HEK293 (cell line): ENCODE results near the gene ITK.

Experiments
- CTCF ChIA-PET: fragments of 350-600 bp; formaldehyde crosslinking; extraction: SDS; loops from one replicate; lab custom pipeline; 2021; ENCODE audit warnings: antibody characterized with exemption; lab: Yijun Ruan, JAX
- POLR2A ChIA-PET: fragments of 300-600 bp; formaldehyde crosslinking; extraction: SDS; loops from one replicate; lab custom pipeline; 2020; ENCODE audit warnings: antibody characterized with exemption, inconsistent platforms; lab: Yijun Ruan, JAX
- H3K27ac ChIP-seq: fragments of 200-500 bp; sonication (Bioruptor generic); 2 replicates; pipeline ENCODE4 v1.5.1; 2014; ENCODE audit warnings: low read depth, low read length, control low read depth, inconsistent platforms; ENCODE audit errors: extremely low read depth
- H3K36me3 ChIP-seq, 2 experiments: fragments of 200-500 bp in 1 of 2; sonication (Bioruptor generic) in 1 of 2; 1 replicate in 1 of 2; 2 replicates in 1 of 2; pipeline ENCODE4 v1.5.1; 2014 to 2017; ENCODE audit warnings: inconsistent platforms in 2 of 2, low read length in 2 of 2; ENCODE audit not compliant: control insufficient read depth in 2 of 2, insufficient read depth in 1 of 2
- H3K4me1 ChIP-seq: fragments of 200-500 bp; sonication (Bioruptor generic); 2 replicates; pipeline ENCODE4 v1.5.1; 2014; ENCODE audit warnings: mild to moderate bottlenecking, low read length, inconsistent platforms; ENCODE audit not compliant: control insufficient read depth, insufficient read depth
- H3K4me3 ChIP-seq: 2 replicates; pipeline ENCODE4 v1.5.1; 2011; ENCODE audit warnings: low read depth, mild to moderate bottlenecking, control low read depth, low read length, moderate library complexity
- H3K9me3 ChIP-seq: fragments of 200-500 bp; sonication (Bioruptor generic); 2 replicates; pipeline ENCODE4 v1.5.1; 2014; ENCODE audit warnings: low read depth, low read length, inconsistent platforms; ENCODE audit not compliant: control insufficient read depth, insufficient read depth
- GLIS2 ChIP-seq: fragments of 450-650 bp; formaldehyde crosslinking; IDR thresholded peaks from 2 replicates; pipeline ENCODE4 v1.5.1; 2016; ENCODE audit warnings: missing biosample characterization, missing genetic modification characterization
- KLF10 ChIP-seq: fragments of 450-650 bp; IDR thresholded peaks from 2 replicates; pipeline ENCODE4 v1.5.1; 2018; ENCODE audit warnings: missing biosample characterization, mild to moderate bottlenecking, missing genetic modification characterization
- OVOL3 ChIP-seq: fragments of 450-650 bp; formaldehyde crosslinking; IDR thresholded peaks from 2 replicates; pipeline ENCODE4 v1.5.1; 2016; ENCODE audit warnings: missing biosample characterization, missing genetic modification characterization
- SP2 ChIP-seq: fragments of 450-650 bp; formaldehyde crosslinking; IDR thresholded peaks from 2 replicates; pipeline ENCODE4 v1.5.1; 2016; ENCODE audit warnings: missing biosample characterization, missing genetic modification characterization
- SP3 ChIP-seq: fragments of 450-650 bp; formaldehyde crosslinking; IDR thresholded peaks from 2 replicates; pipeline ENCODE4 v1.5.1; 2016; ENCODE audit warnings: missing biosample characterization, missing genetic modification characterization
- TCF7L2 ChIP-seq: IDR thresholded peaks from 2 replicates; pipeline ENCODE4 v1.6.1; 2011; ENCODE audit warnings: low read depth, mild to moderate bottlenecking, inconsistent platforms, low read length, moderate library complexity, borderline replicate concordance
- YY1 ChIP-seq: fragments of 450-650 bp; formaldehyde crosslinking; IDR thresholded peaks from 2 replicates; pipeline ENCODE4 v1.5.1; 2018; ENCODE audit warnings: missing biosample characterization, missing genetic modification characterization
- ZBTB8A ChIP-seq: fragments of 450-650 bp; formaldehyde crosslinking; IDR thresholded peaks from 2 replicates; pipeline ENCODE4 v1.5.1; 2016; ENCODE audit warnings: missing biosample characterization, missing genetic modification characterization
- ZFHX2 ChIP-seq: fragments of 450-650 bp; formaldehyde crosslinking; conservative IDR thresholded peaks from 2 replicates; pipeline ENCODE4 v1.5.1; 2016; ENCODE audit warnings: missing biosample characterization, missing genetic modification characterization
- ZNF140 ChIP-seq: fragments of 450-650 bp; formaldehyde crosslinking; IDR thresholded peaks from 2 replicates; pipeline ENCODE4 v1.5.1; 2016; ENCODE audit warnings: missing biosample characterization, missing genetic modification characterization
- ZNF16 ChIP-seq: fragments of 450-650 bp; formaldehyde crosslinking; IDR thresholded peaks from 2 replicates; pipeline ENCODE4 v1.5.1; 2016; ENCODE audit warnings: low read depth, missing biosample characterization, missing genetic modification characterization
- ZNF23 ChIP-seq: fragments of 450-650 bp; formaldehyde crosslinking; IDR thresholded peaks from 2 replicates; pipeline ENCODE4 v1.5.1; 2016; ENCODE audit warnings: missing biosample characterization, missing genetic modification characterization, borderline replicate concordance
- ZNF324 ChIP-seq: fragments of 450-650 bp; formaldehyde crosslinking; IDR thresholded peaks from 2 replicates; pipeline ENCODE4 v1.5.1; 2016; ENCODE audit warnings: missing biosample characterization, missing genetic modification characterization
- ZNF433 ChIP-seq: fragments of 450-650 bp; formaldehyde crosslinking; IDR thresholded peaks from 2 replicates; pipeline ENCODE4 v1.5.1; 2016; ENCODE audit warnings: missing biosample characterization, missing genetic modification characterization, low read depth
- ZNF501 ChIP-seq: fragments of 450-650 bp; formaldehyde crosslinking; IDR thresholded peaks from 2 replicates; pipeline ENCODE4 v1.5.1; 2016; ENCODE audit warnings: missing biosample characterization, missing genetic modification characterization
- ZNF561 ChIP-seq: fragments of 450-650 bp; IDR thresholded peaks from 2 replicates; pipeline ENCODE4 v1.5.1; 2018; ENCODE audit warnings: missing biosample characterization, missing genetic modification characterization, borderline replicate concordance
- ZNF600 ChIP-seq: fragments of 450-650 bp; formaldehyde crosslinking; IDR thresholded peaks from 2 replicates; pipeline ENCODE4 v1.5.1; 2016; ENCODE audit warnings: missing biosample characterization, missing genetic modification characterization
- ZNF626 ChIP-seq: fragments of 450-650 bp; sonication (Bioruptor Pico); formaldehyde crosslinking; IDR thresholded peaks from 2 replicates; pipeline ENCODE4 v1.5.1; 2018; ENCODE audit warnings: missing biosample characterization, missing genetic modification characterization, inconsistent platforms
- ZNF654 ChIP-seq: fragments of 450-650 bp; formaldehyde crosslinking; IDR thresholded peaks from 2 replicates; pipeline ENCODE4 v1.5.1; 2016; ENCODE audit warnings: low read depth, missing biosample characterization, missing genetic modification characterization
- ZNF777 ChIP-seq: fragments of 450-650 bp; formaldehyde crosslinking; IDR thresholded peaks from 2 replicates; pipeline ENCODE4 v1.5.1; 2017; ENCODE audit warnings: missing biosample characterization, missing genetic modification characterization, borderline replicate concordance
- ZXDB ChIP-seq: fragments of 450-650 bp; formaldehyde crosslinking; IDR thresholded peaks from 2 replicates; pipeline ENCODE4 v1.5.1; 2016; ENCODE audit warnings: missing biosample characterization, missing genetic modification characterization
- TF ChIP-seq, protein P1 (sequence below): fragments of 450-650 bp; formaldehyde crosslinking; IDR thresholded peaks from 2 replicates; pipeline ENCODE4 v1.5.1; 2016; ENCODE audit warnings: missing biosample characterization, missing genetic modification characterization
- TF ChIP-seq, protein P2 (sequence below): fragments of 450-650 bp; formaldehyde crosslinking; IDR thresholded peaks from 2 replicates; pipeline ENCODE4 v1.5.1; 2016; ENCODE audit warnings: missing biosample characterization, missing genetic modification characterization
- TF ChIP-seq, protein P3 (sequence below): fragments of 450-650 bp; formaldehyde crosslinking; IDR thresholded peaks from 2 replicates; pipeline ENCODE4 v1.5.1; 2016; ENCODE audit warnings: missing biosample characterization, missing genetic modification characterization, borderline replicate concordance
- TF ChIP-seq, protein P4 (sequence below): fragments of 450-650 bp; formaldehyde crosslinking; conservative IDR thresholded peaks from 2 replicates; pipeline ENCODE4 v1.5.1; 2016; ENCODE audit warnings: low read depth, missing biosample characterization, missing genetic modification characterization
- TF ChIP-seq, protein P5 (sequence below): fragments of 450-650 bp; formaldehyde crosslinking; IDR thresholded peaks from 2 replicates; pipeline ENCODE4 v1.5.1; 2016; ENCODE audit warnings: missing biosample characterization, missing genetic modification characterization

Gene ITK

DNA sequence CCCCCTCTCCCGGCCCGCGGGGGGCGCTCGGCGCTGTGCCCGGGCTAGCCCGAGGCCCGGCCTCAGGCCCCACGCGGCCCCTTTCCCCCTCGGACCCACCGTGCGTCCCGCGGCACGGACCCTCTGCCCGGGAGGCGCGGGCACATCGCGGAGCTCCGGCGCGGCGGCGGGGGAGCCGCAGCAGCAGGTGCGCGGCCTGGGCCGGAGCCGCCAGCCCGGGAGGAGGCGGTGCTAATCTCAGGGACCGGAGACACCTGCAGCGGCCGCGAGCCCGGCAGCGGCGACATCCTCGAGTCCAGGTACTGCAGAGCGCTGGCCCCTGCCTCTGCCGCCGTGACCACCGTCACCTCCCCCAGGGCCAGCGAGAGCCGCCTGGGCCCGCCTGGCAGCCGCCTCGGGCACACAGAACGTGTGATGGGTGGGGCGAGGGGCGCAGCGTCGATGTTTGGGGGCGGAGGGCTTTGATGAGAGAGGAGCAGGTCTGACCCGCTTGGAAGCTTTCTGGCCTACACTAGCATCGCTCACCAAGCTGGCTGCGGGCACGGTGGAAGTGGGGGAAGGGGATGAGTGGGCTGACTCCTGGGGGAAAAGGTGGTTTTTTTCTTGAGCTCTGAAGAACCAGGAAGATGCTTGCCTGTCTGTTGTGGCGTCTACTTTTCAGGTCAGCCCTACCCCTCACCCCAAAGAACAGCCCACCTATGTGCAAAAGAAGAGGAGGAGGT lies 85.8 kb downstream of the ITK start:
- H3K9me3 ChIP-seq: no peaks in the 10 kb centered on the region
- POLR2A ChIA-PET: interaction anchor here (2.1 kb wide), 1 partner anchor 124 kb away, joined by 7 read pairs; the partner anchor contains the start of gene MED7
- H3K36me3 ChIP-seq: peaks cover 0 to 9% of the 10 kb centered on the region in 2 experiments; a peak in 1 of 3 replicates
- CTCF ChIA-PET: interaction anchor here (0.7 to 2.2 kb wide), 3 partner anchors 9 to 119 kb away, joined by 4 to 9 read pairs (median 4); no protein-coding TSS in a partner anchor
- H3K4me3 ChIP-seq: peak overlapping the region; percentile 78
- peak overlapping the region; percentile 86 for H3K27ac ChIP-seq
- peaks cover 24% of the 10 kb centered on the region for H3K4me1 ChIP-seq
- no peak for TF ChIP-seq ZNF324 (tag by site-specific recombination)
- no peak for TF ChIP-seq OVOL3 (tag by site-specific recombination)
- TF ChIP-seq, protein P1, sequence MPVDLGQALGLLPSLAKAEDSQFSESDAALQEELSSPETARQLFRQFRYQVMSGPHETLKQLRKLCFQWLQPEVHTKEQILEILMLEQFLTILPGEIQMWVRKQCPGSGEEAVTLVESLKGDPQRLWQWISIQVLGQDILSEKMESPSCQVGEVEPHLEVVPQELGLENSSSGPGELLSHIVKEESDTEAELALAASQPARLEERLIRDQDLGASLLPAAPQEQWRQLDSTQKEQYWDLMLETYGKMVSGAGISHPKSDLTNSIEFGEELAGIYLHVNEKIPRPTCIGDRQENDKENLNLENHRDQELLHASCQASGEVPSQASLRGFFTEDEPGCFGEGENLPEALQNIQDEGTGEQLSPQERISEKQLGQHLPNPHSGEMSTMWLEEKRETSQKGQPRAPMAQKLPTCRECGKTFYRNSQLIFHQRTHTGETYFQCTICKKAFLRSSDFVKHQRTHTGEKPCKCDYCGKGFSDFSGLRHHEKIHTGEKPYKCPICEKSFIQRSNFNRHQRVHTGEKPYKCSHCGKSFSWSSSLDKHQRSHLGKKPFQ (tag by site-specific recombination): no peak
- peak; percentile 25; the same call in 1 of the 2 replicates for TF ChIP-seq ZNF561 (tag by site-specific recombination)
- TF ChIP-seq ZNF23 (tag by site-specific recombination): no peak
- TF ChIP-seq ZNF140 (tag by site-specific recombination): no peak
- TF ChIP-seq ZNF777: no peak
- TF ChIP-seq, protein P2, sequence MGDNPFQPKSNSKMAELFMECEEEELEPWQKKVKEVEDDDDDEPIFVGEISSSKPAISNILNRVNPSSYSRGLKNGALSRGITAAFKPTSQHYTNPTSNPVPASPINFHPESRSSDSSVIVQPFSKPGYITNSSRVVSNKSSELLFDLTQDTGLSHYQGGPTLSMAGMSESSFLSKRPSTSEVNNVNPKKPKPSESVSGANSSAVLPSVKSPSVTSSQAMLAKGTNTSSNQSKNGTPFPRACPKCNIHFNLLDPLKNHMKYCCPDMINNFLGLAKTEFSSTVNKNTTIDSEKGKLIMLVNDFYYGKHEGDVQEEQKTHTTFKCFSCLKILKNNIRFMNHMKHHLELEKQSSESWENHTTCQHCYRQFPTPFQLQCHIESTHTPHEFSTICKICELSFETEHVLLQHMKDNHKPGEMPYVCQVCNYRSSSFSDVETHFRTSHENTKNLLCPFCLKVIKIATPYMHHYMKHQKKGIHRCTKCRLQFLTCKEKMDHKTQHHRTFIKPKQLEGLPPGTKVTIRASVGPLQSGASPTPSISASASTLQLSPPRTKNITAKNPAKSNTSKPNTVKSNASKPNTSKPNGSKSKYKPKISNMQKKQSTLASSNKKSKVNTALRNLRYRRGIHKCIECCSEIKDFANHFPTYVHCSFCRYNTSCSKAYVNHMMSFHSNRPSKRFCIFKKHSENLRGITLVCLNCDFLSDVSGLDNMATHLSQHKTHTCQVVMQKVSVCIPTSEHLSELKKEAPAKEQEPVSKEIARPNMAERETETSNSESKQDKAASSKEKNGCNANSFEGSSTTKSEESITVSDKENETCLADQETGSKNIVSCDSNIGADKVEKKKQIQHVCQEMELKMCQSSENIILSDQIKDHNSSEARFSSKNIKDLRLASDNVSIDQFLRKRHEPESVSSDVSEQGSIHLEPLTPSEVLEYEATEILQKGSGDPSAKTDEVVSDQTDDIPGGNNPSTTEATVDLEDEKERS (tag by site-specific recombination): no peak
- TF ChIP-seq ZFHX2 (tag by site-specific recombination): peak; percentile 69
- TF ChIP-seq TCF7L2: no peak
- no peak for TF ChIP-seq ZNF600
- TF ChIP-seq ZXDB (tag by site-specific recombination): no peak
- TF ChIP-seq ZNF626 (tag by site-specific recombination): no peak
- TF ChIP-seq KLF10: peak; percentile 4; the same call in 1 of the 2 replicates
- no peak for TF ChIP-seq ZNF16 (tag by site-specific recombination)
- TF ChIP-seq GLIS2 (tag by site-specific recombination): peak; percentile 50; the same call in 1 of the 2 replicates
- TF ChIP-seq ZBTB8A (tag by site-specific recombination): peak; percentile 69; the same call in 1 of the 2 replicates
- no peak for TF ChIP-seq YY1 (tag by site-specific recombination)
- peak; percentile 63 for TF ChIP-seq SP3 (tag by site-specific recombination)
- TF ChIP-seq SP2: peak; percentile 59
- no peak for TF ChIP-seq ZNF433 (tag by site-specific recombination)
- TF ChIP-seq, protein P3, sequence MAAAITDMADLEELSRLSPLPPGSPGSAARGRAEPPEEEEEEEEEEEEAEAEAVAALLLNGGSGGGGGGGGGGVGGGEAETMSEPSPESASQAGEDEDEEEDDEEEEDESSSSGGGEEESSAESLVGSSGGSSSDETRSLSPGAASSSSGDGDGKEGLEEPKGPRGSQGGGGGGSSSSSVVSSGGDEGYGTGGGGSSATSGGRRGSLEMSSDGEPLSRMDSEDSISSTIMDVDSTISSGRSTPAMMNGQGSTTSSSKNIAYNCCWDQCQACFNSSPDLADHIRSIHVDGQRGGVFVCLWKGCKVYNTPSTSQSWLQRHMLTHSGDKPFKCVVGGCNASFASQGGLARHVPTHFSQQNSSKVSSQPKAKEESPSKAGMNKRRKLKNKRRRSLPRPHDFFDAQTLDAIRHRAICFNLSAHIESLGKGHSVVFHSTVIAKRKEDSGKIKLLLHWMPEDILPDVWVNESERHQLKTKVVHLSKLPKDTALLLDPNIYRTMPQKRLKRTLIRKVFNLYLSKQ: no peak
- TF ChIP-seq ZNF654 (tag by site-specific recombination): no peak
- TF ChIP-seq, protein P4, sequence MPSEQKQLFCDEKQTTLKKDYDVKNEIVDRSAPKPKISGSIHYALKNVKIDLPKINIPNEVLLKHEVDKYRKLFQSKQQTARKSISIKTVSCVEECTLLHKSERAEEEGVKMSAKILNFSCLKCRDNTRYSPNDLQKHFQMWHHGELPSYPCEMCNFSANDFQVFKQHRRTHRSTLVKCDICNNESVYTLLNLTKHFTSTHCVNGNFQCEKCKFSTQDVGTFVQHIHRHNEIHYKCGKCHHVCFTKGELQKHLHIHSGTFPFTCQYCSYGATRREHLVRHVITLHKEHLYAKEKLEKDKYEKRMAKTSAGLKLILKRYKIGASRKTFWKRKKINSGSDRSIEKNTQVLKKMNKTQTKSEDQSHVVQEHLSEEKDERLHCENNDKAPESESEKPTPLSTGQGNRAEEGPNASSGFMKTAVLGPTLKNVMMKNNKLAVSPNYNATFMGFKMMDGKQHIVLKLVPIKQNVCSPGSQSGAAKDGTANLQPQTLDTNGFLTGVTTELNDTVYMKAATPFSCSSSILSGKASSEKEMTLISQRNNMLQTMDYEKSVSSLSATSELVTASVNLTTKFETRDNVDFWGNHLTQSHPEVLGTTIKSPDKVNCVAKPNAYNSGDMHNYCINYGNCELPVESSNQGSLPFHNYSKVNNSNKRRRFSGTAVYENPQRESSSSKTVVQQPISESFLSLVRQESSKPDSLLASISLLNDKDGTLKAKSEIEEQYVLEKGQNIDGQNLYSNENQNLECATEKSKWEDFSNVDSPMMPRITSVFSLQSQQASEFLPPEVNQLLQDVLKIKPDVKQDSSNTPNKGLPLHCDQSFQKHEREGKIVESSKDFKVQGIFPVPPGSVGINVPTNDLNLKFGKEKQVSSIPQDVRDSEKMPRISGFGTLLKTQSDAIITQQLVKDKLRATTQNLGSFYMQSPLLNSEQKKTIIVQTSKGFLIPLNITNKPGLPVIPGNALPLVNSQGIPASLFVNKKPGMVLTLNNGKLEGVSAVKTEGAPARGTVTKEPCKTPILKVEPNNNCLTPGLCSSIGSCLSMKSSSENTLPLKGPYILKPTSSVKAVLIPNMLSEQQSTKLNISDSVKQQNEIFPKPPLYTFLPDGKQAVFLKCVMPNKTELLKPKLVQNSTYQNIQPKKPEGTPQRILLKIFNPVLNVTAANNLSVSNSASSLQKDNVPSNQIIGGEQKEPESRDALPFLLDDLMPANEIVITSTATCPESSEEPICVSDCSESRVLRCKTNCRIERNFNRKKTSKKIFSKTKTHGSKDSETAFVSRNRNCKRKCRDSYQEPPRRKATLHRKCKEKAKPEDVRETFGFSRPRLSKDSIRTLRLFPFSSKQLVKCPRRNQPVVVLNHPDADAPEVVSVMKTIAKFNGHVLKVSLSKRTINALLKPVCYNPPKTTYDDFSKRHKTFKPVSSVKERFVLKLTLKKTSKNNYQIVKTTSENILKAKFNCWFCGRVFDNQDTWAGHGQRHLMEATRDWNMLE: no peak
- no peak for TF ChIP-seq ZNF501 (tag by site-specific recombination)
- TF ChIP-seq, protein P5, sequence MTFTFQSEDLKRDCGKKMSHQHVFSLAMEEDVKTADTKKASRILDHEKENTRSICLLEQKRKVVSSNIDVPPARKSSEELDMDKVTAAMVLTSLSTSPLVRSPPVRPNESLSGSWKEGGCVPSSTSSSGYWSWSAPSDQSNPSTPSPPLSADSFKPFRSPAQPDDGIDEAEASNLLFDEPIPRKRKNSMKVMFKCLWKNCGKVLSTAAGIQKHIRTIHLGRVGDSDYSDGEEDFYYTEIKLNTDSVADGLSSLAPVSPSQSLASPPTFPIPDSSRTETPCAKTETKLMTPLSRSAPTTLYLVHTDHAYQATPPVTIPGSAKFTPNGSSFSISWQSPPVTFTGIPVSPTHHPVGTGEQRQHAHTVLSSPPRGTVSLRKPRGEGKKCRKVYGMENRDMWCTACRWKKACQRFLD: no peak
